ENCODE measurements around the gene MEIOC. TPM values are rescaled to one million over a fixed set of nuclear protein-coding genes. Genes with fewer than 3 reads are reported as not detected.
A peak's percentile ranks its signal among the peaks of the same experiment; 100 is the strongest.

The MEIOC gene
- total RNA-seq, 1 experiment from 2014 or later, result not detected

DNA sequence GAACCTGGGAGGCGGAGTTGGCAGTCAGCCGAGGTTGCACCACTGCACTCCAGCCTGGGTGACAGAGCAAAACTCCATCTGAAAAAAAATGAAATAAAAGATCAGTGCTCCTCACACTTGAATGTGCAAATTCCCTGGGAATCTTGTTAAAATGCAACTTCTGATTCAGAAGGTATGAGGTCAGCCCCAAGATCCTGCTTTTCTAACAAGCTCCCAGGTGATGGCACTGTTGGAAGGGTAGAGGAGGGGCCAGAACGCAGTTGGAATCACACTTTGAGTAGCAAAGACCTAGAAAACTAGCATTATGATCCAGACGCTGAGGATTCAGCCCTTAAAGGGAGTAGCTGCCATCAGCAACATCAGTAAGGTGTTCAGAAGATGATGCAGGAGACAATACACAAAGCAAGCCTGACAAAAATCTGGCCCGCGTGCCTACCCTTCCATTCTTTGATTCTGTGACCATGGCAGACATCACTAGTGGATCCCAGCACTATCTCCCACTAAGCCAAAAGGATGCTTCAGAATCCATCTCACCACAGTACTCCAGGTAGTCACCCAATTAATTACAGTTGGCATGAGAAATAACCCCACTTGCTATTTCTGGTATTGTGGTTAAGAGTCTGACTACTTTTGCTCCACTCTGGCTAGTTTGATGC is 33.1 kb upstream of the MEIOC start:
- ChIA-PET CTCF (no interaction called here), POLR2A (interaction anchor here (0.5 kb wide), 1 partner anchor 89 kb away, joined by 3 read pairs; no protein-coding TSS in a partner anchor)
- DNase-seq (ENCODE audit: unreplicated experiment), result peak; percentile 15
- BruUV-seq (replicated peaks), result no TSS peak
- intact Hi-C loops (cut with micrococcal nuclease), result no loop called here
- H3K9me3 Mint-ChIP-seq (ENCODE audit: unreplicated experiment), result no peaks in the 10 kb centered on the region
- peaks cover 6% of the 10 kb centered on the region for H3K36me3 Mint-ChIP-seq (ENCODE audit: insufficient read depth, unreplicated experiment)
- peaks cover 13% of the 10 kb centered on the region for H3K27me3 Mint-ChIP-seq (ENCODE audit: insufficient read depth, unreplicated experiment)
- H3K4me1 Mint-ChIP-seq (ENCODE audit: insufficient read depth, unreplicated experiment), result no peaks in the 10 kb centered on the region
- TF ChIP-seq, protein P1, sequence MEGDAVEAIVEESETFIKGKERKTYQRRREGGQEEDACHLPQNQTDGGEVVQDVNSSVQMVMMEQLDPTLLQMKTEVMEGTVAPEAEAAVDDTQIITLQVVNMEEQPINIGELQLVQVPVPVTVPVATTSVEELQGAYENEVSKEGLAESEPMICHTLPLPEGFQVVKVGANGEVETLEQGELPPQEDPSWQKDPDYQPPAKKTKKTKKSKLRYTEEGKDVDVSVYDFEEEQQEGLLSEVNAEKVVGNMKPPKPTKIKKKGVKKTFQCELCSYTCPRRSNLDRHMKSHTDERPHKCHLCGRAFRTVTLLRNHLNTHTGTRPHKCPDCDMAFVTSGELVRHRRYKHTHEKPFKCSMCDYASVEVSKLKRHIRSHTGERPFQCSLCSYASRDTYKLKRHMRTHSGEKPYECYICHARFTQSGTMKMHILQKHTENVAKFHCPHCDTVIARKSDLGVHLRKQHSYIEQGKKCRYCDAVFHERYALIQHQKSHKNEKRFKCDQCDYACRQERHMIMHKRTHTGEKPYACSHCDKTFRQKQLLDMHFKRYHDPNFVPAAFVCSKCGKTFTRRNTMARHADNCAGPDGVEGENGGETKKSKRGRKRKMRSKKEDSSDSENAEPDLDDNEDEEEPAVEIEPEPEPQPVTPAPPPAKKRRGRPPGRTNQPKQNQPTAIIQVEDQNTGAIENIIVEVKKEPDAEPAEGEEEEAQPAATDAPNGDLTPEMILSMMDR (IDR thresholded peaks at IDR 0.05; ENCODE audit: unreplicated experiment), result no peak
- H3K4me3 Mint-ChIP-seq (ENCODE audit: unreplicated experiment), result no peak overlapping the region
- no peak overlapping the region for H3K27ac Mint-ChIP-seq (ENCODE audit: low read depth, unreplicated experiment)

DNA sequence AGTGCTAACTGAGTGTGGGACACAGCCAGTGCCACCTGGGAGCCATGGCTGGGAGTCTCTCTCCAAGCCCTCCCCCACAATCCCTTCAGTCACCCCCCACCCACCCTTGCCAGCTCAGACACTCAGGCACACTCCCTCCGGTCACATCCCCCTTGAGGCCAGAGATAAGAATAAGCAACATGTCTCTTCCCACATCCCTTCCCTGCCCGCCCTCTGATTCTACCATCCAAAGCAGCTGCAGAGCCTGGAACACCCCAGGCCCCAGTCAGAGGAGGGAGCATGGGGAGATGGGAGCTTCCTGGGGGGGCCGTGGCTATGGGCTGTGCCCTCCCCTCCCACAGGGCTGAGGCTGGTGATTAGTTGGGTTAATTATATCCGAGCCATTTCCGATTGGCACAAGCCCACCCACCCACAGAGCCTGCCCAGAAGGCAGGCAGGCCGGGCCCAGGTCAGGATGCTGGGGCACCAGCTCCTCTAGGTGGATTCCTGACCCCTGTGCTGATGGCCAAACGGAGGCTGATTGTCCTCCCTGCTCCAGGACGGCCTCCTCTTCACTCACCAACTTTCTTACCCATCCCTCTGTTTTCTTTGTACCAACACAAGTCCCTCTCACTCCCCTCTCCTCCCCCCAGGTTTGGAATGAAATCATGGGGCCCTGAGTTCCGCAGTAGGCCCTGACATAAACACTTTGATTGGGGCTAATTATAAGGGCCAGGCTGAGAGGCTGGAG is 28.6 kb upstream of the MEIOC start:
- no TSS peak for BruUV-seq (replicated peaks)
- Mint-ChIP-seq H3K27me3 (ENCODE audit: insufficient read depth, unreplicated experiment) (no peaks in the 10 kb centered on the region), H3K9me3 (ENCODE audit: unreplicated experiment) (no peaks in the 10 kb centered on the region), H3K36me3 (ENCODE audit: insufficient read depth, unreplicated experiment) (peaks cover 6% of the 10 kb centered on the region), H3K27ac (ENCODE audit: low read depth, unreplicated experiment) (no peak overlapping the region), H3K4me1 (ENCODE audit: insufficient read depth, unreplicated experiment) (no peaks in the 10 kb centered on the region), H3K4me3 (ENCODE audit: unreplicated experiment) (no peak overlapping the region)
- POLR2A ChIA-PET, result interaction anchor here (0.8 kb wide), 1 partner anchor 71 kb away, joined by 3 read pairs; the partner anchor contains the start of gene FZD2
- DNase-seq (ENCODE audit: unreplicated experiment), result no peak
- intact Hi-C loops (cut with micrococcal nuclease), result no loop called here
- CTCF ChIA-PET, result interaction anchor here (0.5 to 1.4 kb wide), 2 partner anchors 13 to 94 kb away, joined by 3 read pairs; no protein-coding TSS in a partner anchor
- TF ChIP-seq, protein P1 (IDR thresholded peaks at IDR 0.05; ENCODE audit: unreplicated experiment), result no peak

DNA sequence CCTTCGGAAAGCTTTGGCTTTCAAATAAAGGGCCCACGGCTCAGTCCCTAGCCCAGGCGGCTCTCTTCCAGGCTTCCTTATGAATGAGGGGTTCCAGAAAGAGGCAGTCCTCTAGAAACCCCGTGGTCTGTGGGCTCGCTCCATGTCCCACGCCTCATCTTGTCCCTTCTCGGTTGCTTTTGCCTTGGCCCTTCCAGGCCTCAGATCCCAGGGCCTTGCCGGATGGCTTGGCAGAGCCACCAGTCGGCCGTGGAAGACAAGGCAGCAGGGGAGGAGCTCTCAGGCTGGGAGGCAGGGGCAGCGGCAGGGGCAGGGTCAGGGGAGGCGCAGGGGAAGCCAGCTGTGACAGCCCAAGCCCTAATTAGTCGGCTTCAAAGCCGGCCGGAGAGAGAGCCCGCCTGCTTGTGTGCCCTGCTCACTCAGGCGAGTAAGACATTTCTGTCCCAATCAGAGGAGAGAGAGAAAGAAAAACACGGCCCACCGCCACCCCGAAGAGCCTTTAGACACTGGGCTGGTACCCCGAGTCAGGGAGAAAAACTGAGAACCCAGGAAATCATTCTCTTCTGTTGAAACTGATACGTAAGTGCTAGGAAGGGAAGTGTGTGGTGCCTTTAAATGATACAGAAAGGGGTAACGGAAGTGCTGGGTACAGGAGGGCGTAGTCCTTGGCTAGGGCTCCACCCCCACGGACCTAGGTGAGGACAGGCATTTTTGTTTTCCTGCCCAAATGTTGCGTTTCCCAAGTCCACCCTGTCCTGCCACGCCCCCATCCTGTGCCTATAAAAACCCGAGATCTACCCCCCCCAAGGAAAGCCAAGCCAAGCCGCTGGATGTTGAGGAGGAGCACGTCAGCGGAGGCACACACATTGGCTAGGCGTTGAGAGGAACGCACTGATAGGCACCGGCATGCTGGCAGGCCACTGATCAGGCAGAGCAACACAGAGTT is 27.8 kb upstream of the MEIOC start:
- ChIA-PET CTCF (interaction anchor here (0.5 to 0.6 kb wide), 2 partner anchors 9 to 14 kb away, joined by 3 read pairs; no protein-coding TSS in a partner anchor), POLR2A (interaction anchor here (0.8 kb wide), 1 partner anchor 72 kb away, joined by 3 read pairs; the partner anchor contains the start of gene FZD2)
- intact Hi-C loops (cut with micrococcal nuclease), result no loop called here
- no peak overlapping the region for H3K4me3 Mint-ChIP-seq (ENCODE audit: unreplicated experiment)
- H3K27ac Mint-ChIP-seq (ENCODE audit: low read depth, unreplicated experiment), result no peak overlapping the region
- peaks cover 6% of the 10 kb centered on the region for H3K36me3 Mint-ChIP-seq (ENCODE audit: insufficient read depth, unreplicated experiment)
- no peak for DNase-seq (ENCODE audit: unreplicated experiment)
- no peaks in the 10 kb centered on the region for H3K4me1 Mint-ChIP-seq (ENCODE audit: insufficient read depth, unreplicated experiment)
- no TSS peak for BruUV-seq (replicated peaks)
- TF ChIP-seq, protein P1 (IDR thresholded peaks at IDR 0.05; ENCODE audit: unreplicated experiment), result no peak
- H3K9me3 Mint-ChIP-seq (ENCODE audit: unreplicated experiment), result no peaks in the 10 kb centered on the region
- H3K27me3 Mint-ChIP-seq (ENCODE audit: insufficient read depth, unreplicated experiment), result no peaks in the 10 kb centered on the region

Data from MCF 10A (cell line).